ENCODE measurements around the gene CCDC32.
A peak's percentile ranks its signal among the peaks of the same experiment; 100 is the strongest.
"Not testable (repeated sequence)": the region's sequence is repeated elsewhere in the genome, so short reads cannot be mapped to it uniquely, and the experiment has no call there.

The CCDC32 gene
- 32.0 to 40.2 reads per million in 2 donors for total RNA-seq

DNA sequence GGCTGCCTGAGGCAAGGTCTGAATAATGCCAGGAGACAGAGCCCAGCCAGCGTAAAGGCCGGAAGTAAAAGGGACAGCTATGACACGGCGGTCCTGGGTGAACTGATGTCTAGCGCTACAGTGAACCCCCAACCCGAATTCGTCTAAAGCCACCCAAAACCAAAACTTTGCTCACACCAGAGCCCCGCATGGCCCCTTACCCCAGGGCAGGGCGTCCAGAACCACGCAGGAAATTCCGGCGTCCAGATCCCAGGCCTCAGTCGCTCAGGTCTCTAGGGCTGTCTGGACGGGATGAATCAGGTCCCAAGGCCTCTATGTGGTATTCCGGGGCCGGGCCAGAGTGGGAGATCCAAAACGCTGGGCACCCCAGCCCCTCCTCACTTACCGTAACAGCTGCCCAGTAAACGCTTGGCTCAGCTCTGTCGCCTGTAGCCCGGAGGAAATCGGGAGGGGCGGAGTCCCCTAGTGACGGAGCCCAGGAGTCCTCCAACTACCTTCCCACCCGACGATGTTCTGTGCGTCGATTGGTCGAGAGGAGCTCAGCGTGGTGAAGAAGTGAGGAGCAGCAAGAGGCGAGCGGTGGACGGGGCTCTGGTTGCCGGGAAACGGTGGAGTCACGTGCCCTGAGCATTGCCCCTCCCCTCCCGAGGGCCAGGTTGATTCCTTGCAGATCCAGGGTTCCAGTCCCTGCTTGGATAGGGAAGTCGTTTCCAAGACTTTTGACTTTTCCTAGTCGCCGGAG lies at the start of gene CCDC32:
TSS of gene CCDC32 (minus strand) at position 452 of the 742 bp plus-strand sequence. CDS start 2,027 bp downstream, outside the sequence.
- peak; percentile 72 for DNase-seq

DNA sequence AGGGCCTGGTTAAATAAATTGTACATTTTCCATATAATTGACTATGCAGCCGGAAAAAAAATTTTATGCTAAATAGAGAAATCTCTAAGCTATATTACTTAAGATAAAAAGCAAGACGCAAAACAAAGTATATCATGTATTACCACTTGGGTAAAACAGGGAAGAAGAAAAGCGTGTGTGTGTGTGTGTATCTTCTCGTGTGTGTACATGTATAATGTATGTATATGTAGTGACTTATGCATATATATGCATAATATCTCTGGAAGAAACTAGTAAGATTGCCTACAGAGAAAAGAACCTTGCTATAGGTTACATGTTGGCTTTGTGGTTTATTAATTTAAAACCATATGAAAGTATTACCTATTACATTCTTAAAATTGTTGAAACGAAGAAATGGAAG lies 48.2 kb upstream of the CCDC32 start:
- no peak for DNase-seq

GRCh38 chr15:40603935-40604334 lies 39.1 kb upstream of the CCDC32 start:
- no peak for DNase-seq

GRCh38 chr15:40600956-40601355 lies 36.1 kb upstream of the CCDC32 start:
- no peak for DNase-seq

DNA sequence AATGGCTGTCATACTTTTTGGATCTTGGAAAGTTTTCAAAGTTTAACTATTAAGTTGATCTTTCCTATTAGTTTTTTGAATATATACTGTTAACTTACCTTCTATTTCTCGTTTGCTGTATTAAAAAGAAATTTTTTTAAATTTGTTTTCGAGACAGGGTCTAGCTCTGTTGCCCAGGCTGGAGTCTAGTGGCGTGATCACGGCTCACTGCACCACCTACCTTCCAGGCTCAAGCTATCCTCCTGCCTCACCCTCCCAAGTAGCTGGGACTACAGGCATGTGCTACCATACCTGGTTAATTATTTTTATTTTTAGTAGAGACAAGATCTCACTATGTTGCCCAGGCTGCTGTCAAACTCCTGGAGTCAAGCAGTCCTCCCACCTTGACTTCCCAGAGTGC lies 33.8 kb upstream of the CCDC32 start:
- DNase-seq: no peak

GRCh38 chr15:40598126-40598525 lies 33.3 kb upstream of the CCDC32 start:
- no peak for DNase-seq

DNA sequence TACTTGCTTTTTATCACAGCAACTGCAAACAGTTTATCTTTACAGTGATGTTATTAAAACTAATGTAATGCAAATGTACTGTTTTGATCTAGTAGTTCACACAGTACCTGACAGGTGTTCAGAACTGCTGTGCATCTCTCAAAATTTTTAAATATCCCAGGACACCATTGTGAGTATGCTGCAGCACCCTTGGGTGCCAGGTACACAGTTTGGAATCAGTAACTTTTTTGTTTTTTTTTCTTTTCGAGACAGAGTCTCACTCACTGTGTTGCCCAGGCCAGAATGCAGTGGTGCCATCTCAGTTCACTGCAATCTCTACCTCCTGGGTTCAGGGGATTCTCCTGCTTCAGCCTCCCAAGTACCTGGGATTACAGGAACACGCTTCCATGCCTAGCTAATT lies 32.2 kb upstream of the CCDC32 start:
- no peak for DNase-seq

GRCh38 chr15:40595773-40596172 lies 30.9 kb upstream of the CCDC32 start:
- no peak for DNase-seq

DNA sequence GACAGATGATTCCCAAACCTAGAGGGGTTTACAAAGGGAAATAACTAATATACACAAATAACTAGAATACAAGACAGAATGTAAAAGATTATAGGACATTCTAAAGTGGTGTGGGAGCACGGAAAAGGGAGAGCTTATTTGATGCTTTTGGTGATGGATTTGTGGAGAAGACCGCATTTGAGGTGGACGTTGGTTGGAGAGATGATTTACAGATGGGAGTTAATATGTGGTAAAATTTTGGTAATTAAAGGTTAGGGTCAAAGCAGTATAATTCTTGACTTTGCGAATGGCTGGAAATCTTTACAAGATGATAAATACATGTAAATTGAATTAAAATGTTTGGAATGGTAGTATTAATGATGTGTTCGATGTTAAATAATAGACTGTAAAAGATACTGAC lies 30.4 kb upstream of the CCDC32 start:
- no peak for DNase-seq

GRCh38 chr15:40594429-40594836 lies 29.6 kb upstream of the CCDC32 start:
- DNase-seq: no peak

GRCh38 chr15:40593588-40594428 lies 29.0 kb upstream of the CCDC32 start, which contains the start of gene KNL1:
Gene KNL1, plus strand, starts transcription at chr15:40594249. Its CDS starts 8,683 bp downstream, at chr15:40602932.
- DNase-seq: peak; percentile 36

GRCh38 chr15:40593165-40593564 lies 28.3 kb upstream of the CCDC32 start:
- no peak for DNase-seq

GRCh38 chr15:40591389-40591788 lies 26.5 kb upstream of the CCDC32 start:
- DNase-seq: no peak

DNA sequence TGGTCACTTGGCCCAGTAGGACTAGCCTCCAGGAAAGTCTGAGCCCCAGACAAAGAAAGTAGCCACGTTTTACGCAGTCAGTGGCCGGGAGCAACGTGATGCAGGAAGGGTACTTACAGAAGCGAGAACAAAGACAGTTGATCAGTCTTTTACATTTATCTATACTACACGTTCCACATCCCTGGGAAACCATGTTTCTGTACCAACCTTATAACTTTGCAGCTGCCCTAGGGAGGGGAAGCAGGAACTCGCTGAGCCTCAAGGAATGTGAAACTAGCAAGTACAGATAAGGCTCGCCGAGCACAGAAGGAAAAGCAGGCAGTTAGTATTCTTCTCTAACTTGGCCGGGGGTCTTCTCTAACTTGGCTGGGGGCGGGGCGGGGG lies 25.8 kb upstream of the CCDC32 start:
- no peak for DNase-seq

- no peak for DNase-seq
These were observed 19.3 kb upstream of the CCDC32 start for GRCh38 chr15:40584191-40584590.

- DNase-seq: no peak
These were observed 17.9 kb upstream of the CCDC32 start for GRCh38 chr15:40582726-40583246.

DNA sequence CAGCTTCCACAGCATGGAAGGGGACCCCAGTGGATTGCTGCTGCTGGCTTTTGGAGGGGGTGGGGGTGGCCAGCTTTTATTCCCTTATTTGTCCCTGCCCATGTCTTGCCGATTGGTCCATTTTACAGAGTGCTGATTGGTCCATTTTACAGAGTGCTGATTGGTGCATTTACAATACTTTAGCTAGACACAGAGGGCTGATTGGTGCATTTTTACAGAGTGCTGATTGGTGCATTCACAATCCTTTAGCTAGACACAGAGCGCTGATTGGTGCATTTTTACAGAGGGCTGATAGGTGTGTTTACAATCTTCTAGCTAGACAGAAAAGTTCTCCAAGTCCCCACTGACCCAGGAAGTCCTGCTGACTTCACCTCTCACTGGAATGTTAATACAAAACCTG lies 17.0 kb upstream of the CCDC32 start:
- DNase-seq: not testable (repeated sequence)

DNA sequence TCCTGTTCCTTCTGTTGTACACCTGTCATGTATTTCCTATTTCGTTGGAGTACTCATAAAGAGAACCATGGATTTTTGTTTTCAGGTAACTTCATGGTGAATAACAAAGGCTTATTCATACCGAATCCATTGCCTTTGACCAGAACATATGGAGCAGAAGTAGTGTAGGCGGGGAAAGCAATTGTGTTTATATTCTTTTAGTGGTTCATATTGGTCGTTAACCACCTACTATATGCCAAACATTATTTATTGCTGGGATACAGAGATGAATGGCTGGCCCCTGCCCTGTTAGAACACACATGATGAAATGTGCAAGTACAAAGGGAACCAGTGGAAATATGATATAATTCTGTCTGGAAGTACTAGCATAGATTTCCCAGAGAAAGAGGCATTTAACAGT lies 14.1 kb upstream of the CCDC32 start:
- no peak for DNase-seq

DNA sequence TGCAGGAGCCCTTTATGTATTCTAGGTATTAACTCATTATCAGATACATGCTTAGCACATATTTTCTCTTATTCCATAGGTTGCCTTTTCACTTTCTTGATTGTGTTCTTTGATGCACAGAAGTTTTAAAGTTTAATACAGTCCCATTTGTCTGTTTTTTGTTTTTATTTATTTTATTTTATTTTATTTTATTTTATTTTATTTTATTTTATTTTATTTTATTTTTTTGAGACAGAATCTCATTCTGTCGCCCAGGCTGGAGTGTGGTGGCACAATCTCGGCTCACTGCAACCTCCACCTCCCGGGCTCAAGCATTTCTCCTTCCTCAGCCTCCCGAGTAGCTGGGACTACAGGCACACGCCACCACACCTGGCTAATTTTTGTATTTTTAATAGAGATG lies 12.1 kb upstream of the CCDC32 start:
- not testable (repeated sequence) for DNase-seq

- DNase-seq: no peak
These were observed 10.3 kb upstream of the CCDC32 start for GRCh38 chr15:40575113-40575512.

DNA sequence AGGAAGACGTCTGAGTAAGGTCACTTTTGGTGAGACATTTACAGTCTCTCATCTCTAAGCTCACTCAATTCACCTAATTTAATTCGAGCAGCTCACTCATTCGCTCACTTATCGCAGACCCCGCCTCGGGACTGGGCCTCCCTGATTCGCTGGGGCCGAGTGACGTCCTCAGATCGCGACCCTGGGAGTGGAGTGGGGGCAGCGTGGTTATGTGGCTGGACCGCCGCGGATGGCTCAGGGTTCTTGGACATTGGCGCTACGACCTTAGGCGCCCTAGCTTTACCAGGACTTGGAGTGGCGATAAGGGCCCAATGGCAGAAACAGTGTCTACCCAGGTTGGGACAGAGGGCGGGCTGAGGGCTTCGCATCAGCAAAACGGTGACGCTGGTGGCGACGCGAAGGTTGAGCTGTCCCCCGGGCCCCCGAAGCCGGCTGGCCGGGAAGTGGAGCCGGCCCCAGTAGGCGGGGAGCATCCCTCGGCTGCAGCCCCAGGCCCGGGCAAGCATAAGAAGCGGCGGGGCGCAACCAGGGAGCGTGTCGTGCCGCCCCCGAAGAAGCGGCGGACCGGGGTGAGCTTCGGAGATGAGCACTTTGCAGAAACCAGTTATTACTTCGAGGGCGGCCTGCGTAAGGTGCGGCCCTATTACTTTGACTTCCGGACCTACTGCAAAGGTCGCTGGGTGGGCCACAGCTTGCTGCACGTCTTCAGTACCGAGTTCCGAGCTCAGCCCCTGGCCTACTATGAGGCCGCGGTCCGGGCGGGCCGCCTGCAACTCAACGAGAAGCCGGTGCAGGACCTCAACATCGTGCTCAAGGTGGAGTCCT lies 4.5 kb upstream of the CCDC32 start, which contains the start of gene RPUSD2:
TSS of gene RPUSD2 (plus strand) at position 171 of the 825 bp plus-strand sequence. CDS start at position 210, 39 bp downstream.
- DNase-seq: peak; percentile 84

GRCh38 chr15:40567111-40567510 lies 2.3 kb upstream of the CCDC32 start:
- DNase-seq: no peak

All from activated gamma-delta T cell (primary cell).